NCI-H1436 (cell line): ENCODE measurements around the gene FYN.

Experiments
- DNase-seq: peaks from one replicate; lab custom pipeline; 2025; lab: John Stamatoyannopoulos, UW

FYN gene

GRCh38 chr6:111625461-111626391, 247.5 kb downstream of the FYN start:
- peak; percentile 6 for DNase-seq

- DNase-seq = peak; percentile 14
Measured at GRCh38 chr6:111625099-111625416, 248.2 kb downstream of the FYN start.

GRCh38 chr6:111624401-111625098, 248.7 kb downstream of the FYN start:
- no peak for DNase-seq

- no peak for DNase-seq
Measured at GRCh38 chr6:111623046-111623718, 250.1 kb downstream of the FYN start.

GRCh38 chr6:111620169-111620568, 253.1 kb downstream of the FYN start:
- DNase-seq = no peak

GRCh38 chr6:111618407-111618806, 254.8 kb downstream of the FYN start:
- no peak for DNase-seq

GRCh38 chr6:111617149-111617548, 256.1 kb downstream of the FYN start:
- DNase-seq = no peak

GRCh38 chr6:111615916-111616612, 257.2 kb downstream of the FYN start:
- DNase-seq = no peak

GRCh38 chr6:111614833-111615582, 258.2 kb downstream of the FYN start:
- DNase-seq = peak; percentile 76

- no peak for DNase-seq
Measured at GRCh38 chr6:111612379-111612778, 260.9 kb downstream of the FYN start.

- no peak for DNase-seq
Measured at GRCh38 chr6:111610548-111611172, 262.6 kb downstream of the FYN start.
